BE2C (cell line): Measurements from ENCODE around the gene IPO9.

Experiments used
- DNase-seq: peaks from one replicate; pipeline ENCODE4 v3.0.0-alpha.2; 2020
- H3K27me3 ChIP-seq: fragments of 250-450 bp; sonication (Bioruptor Pico); 2 replicates; pipeline ENCODE4 v1.5.1; 2020; ENCODE audit warnings: mild to moderate bottlenecking
- H3K36me3 ChIP-seq: fragments of 250-450 bp; sonication (Bioruptor Pico); 2 replicates; pipeline ENCODE4 v1.5.1; 2020; ENCODE audit warnings: mild to moderate bottlenecking
- H3K4me1 ChIP-seq: fragments of 250-450 bp; sonication (Bioruptor Pico); 2 replicates; pipeline ENCODE4 v1.5.1; 2020
- H3K4me3 ChIP-seq: 2 replicates; pipeline ENCODE4 v1.5.1; 2011; ENCODE audit warnings: low read depth, low read length
- H3K9me3 ChIP-seq: fragments of 250-450 bp; sonication (Bioruptor Pico); 2 replicates; pipeline ENCODE4 v1.5.1; 2020
- CTCF ChIP-seq: IDR thresholded peaks from 2 replicates; pipeline ENCODE4 v1.5.1; 2012; ENCODE audit warnings: mild to moderate bottlenecking, low read depth, low read length

The IPO9 gene

DNA sequence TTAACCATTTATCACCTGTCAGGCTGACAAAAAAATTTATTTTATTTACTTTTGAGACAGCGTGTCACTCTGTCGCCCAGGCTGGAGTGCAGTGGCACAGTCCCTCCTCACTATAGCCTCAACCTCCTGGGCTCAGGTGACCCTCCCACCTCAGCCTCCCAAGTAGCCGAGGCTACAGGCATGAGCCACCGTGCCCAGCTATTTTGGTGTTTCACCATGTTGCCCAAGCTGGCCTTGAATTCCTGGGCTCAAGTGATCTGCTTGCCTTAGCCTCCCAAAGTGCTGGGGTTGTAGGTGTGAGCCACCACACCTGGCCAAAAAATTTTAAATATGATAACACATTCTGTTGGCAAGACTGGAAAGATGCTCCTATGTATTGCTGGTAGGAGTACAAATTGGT is 11.1 kb downstream of the IPO9 start:
- no peak overlapping the region for H3K4me3 ChIP-seq
- H3K9me3 ChIP-seq: no peaks in the 10 kb centered on the region
- no peaks in the 10 kb centered on the region for H3K27me3 ChIP-seq
- H3K36me3 ChIP-seq: peaks cover 9% of the 10 kb centered on the region
- no peak for TF ChIP-seq CTCF
- H3K4me1 ChIP-seq: peaks cover 7% of the 10 kb centered on the region; the same call in 1 of the 2 replicates
- no peak for DNase-seq

GRCh38 chr1:201840490-201840889 is 11.5 kb downstream of the IPO9 start:
- no peaks in the 10 kb centered on the region for H3K27me3 ChIP-seq
- DNase-seq: no peak
- H3K4me1 ChIP-seq: peaks cover 7% of the 10 kb centered on the region; the same call in 1 of the 2 replicates
- no peaks in the 10 kb centered on the region for H3K9me3 ChIP-seq
- no peak for TF ChIP-seq CTCF
- no peak overlapping the region for H3K4me3 ChIP-seq
- H3K36me3 ChIP-seq: peaks cover 5% of the 10 kb centered on the region

GRCh38 chr1:201841265-201841912 is 12.4 kb downstream of the IPO9 start:
- peaks cover 3% of the 10 kb centered on the region for H3K36me3 ChIP-seq
- H3K9me3 ChIP-seq: no peaks in the 10 kb centered on the region
- DNase-seq: no peak
- TF ChIP-seq CTCF: no peak
- no peaks in the 10 kb centered on the region for H3K27me3 ChIP-seq
- H3K4me3 ChIP-seq: no peak overlapping the region
- H3K4me1 ChIP-seq: peaks cover 7% of the 10 kb centered on the region; the same call in 1 of the 2 replicates

GRCh38 chr1:201842472-201843027 is 13.6 kb downstream of the IPO9 start:
- Histone ChIP-seq H3K27me3 (no peaks in the 10 kb centered on the region), H3K4me1 (peaks cover 7% of the 10 kb centered on the region; the same call in 1 of the 2 replicates), H3K4me3 (no peak overlapping the region), H3K36me3 (peaks cover 3% of the 10 kb centered on the region), H3K9me3 (no peaks in the 10 kb centered on the region)
- TF ChIP-seq CTCF: no peak
- DNase-seq: no peak

- Histone ChIP-seq H3K9me3 (no peaks in the 10 kb centered on the region), H3K4me3 (no peak overlapping the region), H3K27me3 (no peaks in the 10 kb centered on the region), H3K4me1 (peaks cover 7% of the 10 kb centered on the region; the same call in 1 of the 2 replicates), H3K36me3 (peaks cover 26% of the 10 kb centered on the region)
- TF ChIP-seq CTCF: no peak
- DNase-seq: no peak
Observed at GRCh38 chr1:201845331-201846083, 16.6 kb downstream of the IPO9 start.
